Neuronal stem cell (in vitro differentiated cells): ENCODE measurements around the gene PXK.

ENCODE experiments used
- DNase-seq: peaks from one replicate; pipeline ENCODE4 v3.0.0-alpha.2; 2013; ENCODE audit warnings: low spot score
- H2AFZ ChIP-seq: one replicate; pipeline ENCODE4 v1.6.1; 2013; ENCODE audit warnings: mild to moderate bottlenecking, low read length, inconsistent platforms
- H2AK5ac ChIP-seq: 2 replicates; pipeline ENCODE4 v1.6.1; 2013; ENCODE audit warnings: low read depth, mild to moderate bottlenecking, inconsistent platforms, low read length, moderate library complexity, mixed read lengths
- H2BK120ac ChIP-seq: 2 replicates; pipeline ENCODE4 v1.6.1; 2013; ENCODE audit warnings: low read depth, mild to moderate bottlenecking, inconsistent platforms, low read length, moderate library complexity, mixed read lengths
- H2BK12ac ChIP-seq: one replicate; pipeline ENCODE4 v1.6.1; 2013; ENCODE audit warnings: low read length, inconsistent platforms
- H2BK15ac ChIP-seq: 2 replicates; pipeline ENCODE4 v1.6.1; 2013; ENCODE audit warnings: mild to moderate bottlenecking, low read length, inconsistent platforms, mixed read lengths
- H2BK5ac ChIP-seq: one replicate; pipeline ENCODE4 v1.6.1; 2013; ENCODE audit warnings: inconsistent platforms, mild to moderate bottlenecking, low read length, moderate library complexity
- H3K14ac ChIP-seq: one replicate; pipeline ENCODE4 v1.6.1; 2013; ENCODE audit warnings: low read length, inconsistent platforms
- H3K18ac ChIP-seq: 2 replicates; pipeline ENCODE4 v1.6.1; 2013; ENCODE audit warnings: low read length, inconsistent platforms
- H3K23ac ChIP-seq: 2 replicates; pipeline ENCODE4 v1.6.1; 2013; ENCODE audit warnings: low read depth, mild to moderate bottlenecking, mixed read lengths, low read length, inconsistent platforms; ENCODE audit not compliant: poor library complexity
- H3K27ac ChIP-seq: replicated peaks from 3 replicates; pipeline ENCODE4 v1.5.1; 2013; ENCODE audit warnings: low read length, inconsistent platforms
- H3K27me3 ChIP-seq, 3 experiments: 2 replicates each; pipeline ENCODE4 v1.6.1; 2013; ENCODE audit warnings: low read length in 3 of 3, mild to moderate bottlenecking in 2 of 3, inconsistent platforms in 1 of 3, low read depth in 1 of 3, mixed read lengths in 1 of 3, moderate library complexity in 1 of 3; ENCODE audit not compliant: control insufficient read depth in 3 of 3, insufficient read depth in 3 of 3
- H3K36me3 ChIP-seq, 2 donors: replicated peaks in 1 of 2; 2 replicates each; pipeline ENCODE4 v1.6.1; 2013; ENCODE audit warnings: low read length in 2 of 2; ENCODE audit not compliant: control insufficient read depth in 2 of 2, insufficient read depth in 2 of 2
- H3K4ac ChIP-seq: 2 replicates; pipeline ENCODE4 v1.6.1; 2013; ENCODE audit warnings: inconsistent platforms, mild to moderate bottlenecking, low read length, moderate library complexity
- H3K4me1 ChIP-seq, 2 donors: 1 replicate in 1 of 2; 2 replicates in 1 of 2; pipeline ENCODE4 v1.6.1; 2013; ENCODE audit warnings: low read length in 2 of 2, low read depth in 1 of 2; ENCODE audit not compliant: control insufficient read depth in 2 of 2, insufficient read depth in 1 of 2
- H3K4me2 ChIP-seq: one replicate; pipeline ENCODE4 v1.6.1; 2013; ENCODE audit warnings: mild to moderate bottlenecking, low read length, inconsistent platforms; ENCODE audit not compliant: insufficient read depth, poor library complexity, severe bottlenecking
- H3K4me3 ChIP-seq, 2 donors: 2 replicates each; pipeline ENCODE4 v1.5.1; 2013; ENCODE audit warnings: low read length in 2 of 2, mild to moderate bottlenecking in 2 of 2, inconsistent platforms in 1 of 2, moderate library complexity in 1 of 2
- H3K79me1 ChIP-seq: one replicate; pipeline ENCODE4 v1.6.1; 2013; ENCODE audit warnings: low read depth, mild to moderate bottlenecking, inconsistent platforms, low read length, moderate library complexity
- H3K9ac ChIP-seq: one replicate; pipeline ENCODE4 v1.6.1; 2013; ENCODE audit warnings: mild to moderate bottlenecking, low read depth, low read length, inconsistent platforms; ENCODE audit not compliant: poor library complexity
- H3K9me3 ChIP-seq, 2 donors: replicated peaks in 1 of 2; 2 replicates each; pipeline versions ENCODE3 to v1.6.1; 2013; ENCODE audit warnings: low read length in 2 of 2, mild to moderate bottlenecking in 2 of 2, inconsistent platforms in 1 of 2, low read depth in 1 of 2, mixed read lengths in 1 of 2, moderate library complexity in 1 of 2; ENCODE audit not compliant: control insufficient read depth in 2 of 2, insufficient read depth in 1 of 2
- H4K8ac ChIP-seq: one replicate; pipeline ENCODE4 v1.6.1; 2013; ENCODE audit warnings: low read depth, mild to moderate bottlenecking, inconsistent platforms, low read length, moderate library complexity
- H4K91ac ChIP-seq: one replicate; pipeline ENCODE4 v1.6.1; 2013; ENCODE audit warnings: low read length, low read depth, mild to moderate bottlenecking, inconsistent platforms; ENCODE audit not compliant: poor library complexity
- WGBS, 2 donors: extraction: QIAGEN DNeasy Blood & Tissue Kit; methylation state at CpG; one replicate each; pipeline ENCODE4 v1.1.7; 2013; ENCODE audit warnings: missing lambda C conversion rate in 2 of 2, mixed read lengths in 1 of 2; ENCODE audit not compliant: insufficient read length in 2 of 2, insufficient replicate concordance in 1 of 2; ENCODE audit errors: extremely low coverage in 2 of 2; 5-methylcytosine and 5-hydroxymethylcytosine counted together

The PXK gene

DNA sequence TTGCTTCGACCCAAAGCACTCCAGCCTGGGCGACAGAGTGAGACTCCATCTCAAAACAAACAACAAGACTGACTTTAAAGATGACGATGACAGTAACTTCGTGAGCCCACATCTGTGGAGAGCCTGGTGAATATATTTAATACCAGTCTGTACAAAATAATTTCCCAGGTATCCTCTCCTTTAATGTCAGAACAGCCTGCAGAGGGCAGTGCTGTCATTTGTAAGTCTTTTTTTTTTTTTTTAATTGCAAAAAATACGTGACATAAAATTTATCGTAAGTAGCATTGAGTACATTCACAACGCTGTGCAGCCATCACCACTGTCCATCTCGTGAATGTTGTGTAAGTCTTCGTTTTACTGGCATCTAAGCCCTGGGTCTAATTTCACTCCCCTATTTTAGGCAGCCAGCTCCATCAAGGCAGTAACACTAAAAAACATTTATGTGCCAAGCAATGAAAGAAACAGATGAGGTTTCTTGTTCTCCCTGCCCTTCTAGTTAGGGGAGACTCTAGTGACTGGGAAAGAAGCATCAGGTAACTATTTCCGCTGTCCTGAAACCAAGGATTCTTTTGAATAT is 25.0 kb upstream of the PXK start:
- Histone ChIP-seq H3K4me3 (peak overlapping the region in 1 of 2 donors; percentile 75), H2BK120ac (no peak overlapping the region), H3K9ac (no peak overlapping the region), H3K4me2 (peak overlapping the region; percentile 85), H2BK15ac (no peak overlapping the region), H3K79me1 (peaks cover 5% of the 10 kb centered on the region), H3K36me3 (peaks cover 15 to 52% of the 10 kb centered on the region in 2 donors), H3K14ac (no peak overlapping the region), H4K91ac (no peak overlapping the region), H3K23ac (no peak overlapping the region), H3K4ac (no peak overlapping the region), H2BK12ac (no peak overlapping the region), H4K8ac (no peak overlapping the region), H3K9me3 (no peaks in the 10 kb centered on the region), H3K27me3 (no peaks in the 10 kb centered on the region), H2AFZ (no peak overlapping the region), H2AK5ac (no peak overlapping the region), H3K18ac (no peak overlapping the region), H3K4me1 (peaks cover 6% of the 10 kb centered on the region in 2 donors), H3K27ac (no peak overlapping the region), H2BK5ac (no peak overlapping the region)
- DNase-seq, result no peak
- no CpG with 5 or more reads among the region's 10 CpGs for WGBS, 2 donors

DNA sequence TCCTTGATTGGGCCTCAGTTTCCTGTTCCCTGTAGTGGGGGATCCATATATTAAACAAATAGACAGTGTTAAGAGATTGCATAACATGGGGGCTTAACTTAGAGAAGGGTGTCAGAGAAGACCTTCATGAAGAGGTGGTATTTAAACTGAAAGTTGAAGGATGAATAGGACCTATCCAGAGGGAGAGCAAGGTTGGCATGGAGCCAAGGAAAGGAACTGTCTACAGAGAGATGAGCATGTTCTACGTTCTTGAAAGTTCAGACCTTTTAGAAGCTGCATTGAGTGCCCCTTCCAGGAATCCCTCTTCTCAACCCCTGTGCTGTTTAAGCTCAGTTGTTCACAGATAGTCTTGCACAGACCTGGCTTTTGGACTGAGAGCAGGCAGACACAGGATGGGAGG is 24.0 kb upstream of the PXK start:
- peaks cover 6% of the 10 kb centered on the region in 2 donors for H3K4me1 ChIP-seq
- no peak overlapping the region for H4K91ac ChIP-seq
- no peak overlapping the region for H2BK12ac ChIP-seq
- H3K18ac ChIP-seq, result no peak overlapping the region
- H3K27me3 ChIP-seq, result no peaks in the 10 kb centered on the region
- H2BK120ac ChIP-seq, result no peak overlapping the region
- no peak overlapping the region for H3K4ac ChIP-seq
- no peak overlapping the region for H3K23ac ChIP-seq
- H3K79me1 ChIP-seq, result peaks cover 5% of the 10 kb centered on the region
- H3K14ac ChIP-seq, result no peak overlapping the region
- no peak overlapping the region for H3K9ac ChIP-seq
- H3K4me3 ChIP-seq, result no peak overlapping the region
- H2AFZ ChIP-seq, result no peak overlapping the region
- no CpG with 5 or more reads among the region's 1 CpG for WGBS, 2 donors
- H3K36me3 ChIP-seq, result peaks cover 19 to 62% of the 10 kb centered on the region in 2 donors
- H4K8ac ChIP-seq, result no peak overlapping the region
- H2AK5ac ChIP-seq, result no peak overlapping the region
- no peak overlapping the region for H2BK5ac ChIP-seq
- H3K27ac ChIP-seq, result no peak overlapping the region
- DNase-seq, result no peak
- no peak overlapping the region for H3K4me2 ChIP-seq
- no peak overlapping the region for H2BK15ac ChIP-seq
- no peaks in the 10 kb centered on the region for H3K9me3 ChIP-seq

DNA sequence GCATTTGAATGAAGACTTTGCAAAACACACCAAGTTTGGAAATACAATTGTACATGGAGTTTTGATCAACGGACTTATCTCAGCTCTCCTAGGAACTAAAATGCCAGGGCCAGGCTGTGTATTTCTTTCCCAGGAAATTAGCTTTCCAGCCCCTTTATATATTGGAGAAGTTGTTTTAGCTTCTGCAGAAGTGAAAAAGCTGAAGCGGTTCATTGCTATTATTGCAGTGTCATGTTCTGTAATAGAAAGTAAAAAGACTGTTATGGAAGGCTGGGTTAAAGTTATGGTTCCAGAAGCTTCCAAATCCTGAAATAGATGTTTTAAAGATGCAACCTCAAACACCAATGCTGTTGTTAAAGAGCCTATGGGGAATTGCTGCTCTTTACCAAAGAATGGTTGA is 14.9 kb upstream of the PXK start:
- Histone ChIP-seq H4K91ac (no peak overlapping the region), H3K27me3 (no peaks in the 10 kb centered on the region), H3K36me3 (peaks cover 22 to 80% of the 10 kb centered on the region in 2 donors), H3K4me2 (no peak overlapping the region), H3K79me1 (no peaks in the 10 kb centered on the region), H3K14ac (no peak overlapping the region), H2BK5ac (no peak overlapping the region), H2BK12ac (no peak overlapping the region), H3K9me3 (no peaks in the 10 kb centered on the region), H3K4ac (no peak overlapping the region), H4K8ac (no peak overlapping the region), H2BK120ac (no peak overlapping the region), H3K4me3 (no peak overlapping the region), H2BK15ac (no peak overlapping the region), H2AFZ (no peak overlapping the region), H3K23ac (no peak overlapping the region), H3K27ac (no peak overlapping the region), H3K18ac (no peak overlapping the region), H3K9ac (no peak overlapping the region), H2AK5ac (no peak overlapping the region), H3K4me1 (no peaks in the 10 kb centered on the region)
- WGBS, 2 donors, result no CpG with 5 or more reads among the region's 2 CpGs
- DNase-seq, result no peak

DNA sequence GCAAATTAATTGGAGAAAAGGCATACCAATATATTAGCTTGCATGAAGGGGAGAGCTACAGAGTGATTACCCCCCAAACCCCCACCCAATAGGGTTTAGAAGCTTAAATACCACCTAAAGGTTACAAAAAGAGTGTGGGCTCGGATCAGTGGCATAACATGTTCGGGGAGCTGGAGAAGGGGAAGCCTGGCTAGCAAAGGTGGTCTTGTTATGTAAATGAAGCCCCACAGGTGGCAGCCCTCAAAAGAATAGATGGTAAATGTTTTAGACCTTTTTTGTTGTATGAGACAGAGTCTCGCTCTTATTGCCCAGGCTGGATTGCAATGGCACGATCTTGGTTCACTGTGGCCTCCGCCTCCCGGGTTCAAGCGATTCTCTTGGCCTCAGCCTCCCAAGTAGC is 10.9 kb upstream of the PXK start:
- Histone ChIP-seq H4K91ac (no peak overlapping the region), H2AK5ac (no peak overlapping the region), H3K9me3 (no peaks in the 10 kb centered on the region), H3K79me1 (no peaks in the 10 kb centered on the region), H2BK120ac (no peak overlapping the region), H2BK15ac (no peak overlapping the region), H2BK5ac (no peak overlapping the region), H2AFZ (no peak overlapping the region), H4K8ac (no peak overlapping the region), H3K18ac (no peak overlapping the region), H3K4me3 (no peak overlapping the region), H3K9ac (no peak overlapping the region), H3K4me2 (no peak overlapping the region), H3K4me1 (no peaks in the 10 kb centered on the region), H2BK12ac (no peak overlapping the region), H3K4ac (no peak overlapping the region), H3K27me3 (no peaks in the 10 kb centered on the region), H3K27ac (no peak overlapping the region), H3K36me3 (peaks cover 11 to 42% of the 10 kb centered on the region in 2 donors), H3K14ac (no peak overlapping the region), H3K23ac (no peak overlapping the region)
- DNase-seq, result no peak
- WGBS, 2 donors, result no CpG with 5 or more reads among the region's 7 CpGs
